H9 (cell line): ENCODE results near the gene CAMTA1. TPM values are rescaled to one million over a fixed set of nuclear protein-coding genes. Genes with fewer than 3 reads are reported as not detected.

Source experiments
- DNase-seq: peaks from one replicate; pipeline ENCODE4 v3.0.0-alpha.2; 2017
- H2AFZ ChIP-seq: one replicate; pipeline ENCODE4 v1.6.1; 2013; ENCODE audit warnings: mild to moderate bottlenecking, low read length, control low read depth, moderate library complexity
- H2AK5ac ChIP-seq: 2 replicates; pipeline ENCODE4 v1.6.1; 2013; ENCODE audit warnings: low read length, control low read depth, mixed read lengths; ENCODE audit not compliant: insufficient read length
- H2BK120ac ChIP-seq: one replicate; pipeline ENCODE4 v1.6.1; 2013; ENCODE audit warnings: low read depth, mild to moderate bottlenecking, low read length, control low read depth, inconsistent platforms; ENCODE audit not compliant: poor library complexity, severe bottlenecking
- H2BK12ac ChIP-seq: 2 replicates; pipeline ENCODE4 v1.6.1; 2013; ENCODE audit warnings: low read length, control low read depth, mixed read lengths, low read depth; ENCODE audit not compliant: insufficient read length
- H2BK15ac ChIP-seq: 2 replicates; pipeline ENCODE4 v1.6.1; 2013; ENCODE audit warnings: low read depth, low read length, control low read depth
- H2BK20ac ChIP-seq: one replicate; pipeline ENCODE4 v1.6.1; 2013; ENCODE audit warnings: low read depth, mild to moderate bottlenecking, low read length, control low read depth, inconsistent platforms; ENCODE audit not compliant: poor library complexity, severe bottlenecking
- H2BK5ac ChIP-seq: 2 replicates; pipeline ENCODE4 v1.6.1; 2013; ENCODE audit warnings: low read length, control low read depth, mixed read lengths; ENCODE audit not compliant: insufficient read length
- H3K14ac ChIP-seq: 2 replicates; pipeline ENCODE4 v1.6.1; 2013; ENCODE audit warnings: low read length, control low read depth; ENCODE audit not compliant: insufficient read depth
- H3K18ac ChIP-seq: 2 replicates; pipeline ENCODE4 v1.6.1; 2013; ENCODE audit warnings: low read depth, mild to moderate bottlenecking, mixed read lengths, low read length, control low read depth; ENCODE audit not compliant: insufficient read length
- H3K23ac ChIP-seq: 2 replicates; pipeline ENCODE4 v1.6.1; 2013; ENCODE audit warnings: low read length, control low read depth, mixed read lengths, low read depth; ENCODE audit not compliant: insufficient read length
- H3K23me2 ChIP-seq: 2 replicates; pipeline ENCODE4 v1.6.1; 2013; ENCODE audit warnings: low read depth, mild to moderate bottlenecking, mixed read lengths, low read length, control low read depth; ENCODE audit not compliant: insufficient read length, poor library complexity, severe bottlenecking
- H3K27ac ChIP-seq: 2 replicates; pipeline ENCODE4 v1.5.1; 2013; ENCODE audit warnings: low read length, control low read depth, mixed read lengths, low read depth; ENCODE audit not compliant: insufficient read length
- H3K27me3 ChIP-seq: 2 replicates; pipeline ENCODE4 v1.6.1; 2013; ENCODE audit warnings: low read length, control low read depth, inconsistent platforms; ENCODE audit not compliant: insufficient read depth
- H3K4ac ChIP-seq: 2 replicates; pipeline ENCODE4 v1.6.1; 2013; ENCODE audit warnings: low read depth, mild to moderate bottlenecking, control low read depth, inconsistent platforms, low read length, moderate library complexity
- H3K4me1 ChIP-seq: 2 replicates; pipeline ENCODE4 v1.6.1; 2013; ENCODE audit warnings: low read length, control low read depth, inconsistent platforms; ENCODE audit not compliant: insufficient read depth
- H3K4me2 ChIP-seq: 2 replicates; pipeline ENCODE4 v1.6.1; 2013; ENCODE audit warnings: low read length, control low read depth, mixed read lengths; ENCODE audit not compliant: insufficient read length, insufficient read depth
- H3K56ac ChIP-seq: 2 replicates; pipeline ENCODE4 v1.6.1; 2013; ENCODE audit warnings: low read depth, mild to moderate bottlenecking, mixed read lengths, low read length, control low read depth; ENCODE audit not compliant: insufficient read length
- H3K79me1 ChIP-seq: 2 replicates; pipeline ENCODE4 v1.6.1; 2013; ENCODE audit warnings: low read depth, mild to moderate bottlenecking, moderate library complexity, low read length, control low read depth, inconsistent platforms; ENCODE audit not compliant: insufficient read depth, poor library complexity, severe bottlenecking
- H3K79me2 ChIP-seq: 2 replicates; pipeline ENCODE4 v1.6.1; 2013; ENCODE audit warnings: low read length, control low read depth, inconsistent platforms; ENCODE audit not compliant: insufficient read depth
- H3K9ac ChIP-seq: 2 replicates; pipeline ENCODE4 v1.6.1; 2013; ENCODE audit warnings: low read length, control low read depth, mixed read lengths; ENCODE audit not compliant: insufficient read length; ENCODE audit errors: extremely low read depth
- H3K9me3 ChIP-seq: one replicate; pipeline ENCODE4 v1.6.1; 2013; ENCODE audit warnings: low read depth, low read length, inconsistent platforms; ENCODE audit not compliant: control insufficient read depth
- H3T11ph ChIP-seq: one replicate; pipeline ENCODE4 v1.6.1; 2013; ENCODE audit warnings: mild to moderate bottlenecking, low read length, control low read depth, inconsistent platforms
- H4K20me1 ChIP-seq: one replicate; pipeline ENCODE4 v1.6.1; 2013; ENCODE audit not compliant: control insufficient read depth, insufficient read length, insufficient read depth
- H4K5ac ChIP-seq: 2 replicates; pipeline ENCODE4 v1.6.1; 2013; ENCODE audit warnings: low read depth, mild to moderate bottlenecking, mixed read lengths, low read length, control low read depth; ENCODE audit not compliant: insufficient read length
- H4K8ac ChIP-seq: replicated peaks from 2 replicates; pipeline ENCODE4 v1.6.1; 2013; ENCODE audit warnings: low read length, control low read depth, mixed read lengths, low read depth; ENCODE audit not compliant: insufficient read length
- H4K91ac ChIP-seq: 2 replicates; pipeline ENCODE4 v1.6.1; 2013; ENCODE audit warnings: low read depth, mild to moderate bottlenecking, moderate library complexity, mixed read lengths, low read length, control low read depth; ENCODE audit not compliant: insufficient read length
- H3K27ac Mint-ChIP-seq, 3 experiments: 2 replicates in 2 of 3; 3 replicates in 1 of 3; pipeline ENCODE4 v1.8.0; 2020 to 2021; ENCODE audit warnings: mixed read lengths in 3 of 3, mild to moderate bottlenecking in 1 of 3, moderate library complexity in 1 of 3
- H3K27me3 Mint-ChIP-seq: 2 replicates; pipeline ENCODE4 v1.8.0; 2021; ENCODE audit warnings: low read depth, mild to moderate bottlenecking, moderate library complexity, mixed read lengths
- H3K36me3 Mint-ChIP-seq, 3 experiments: 2 replicates in 2 of 3; 3 replicates in 1 of 3; pipeline ENCODE4 v1.8.0; 2020 to 2021; ENCODE audit warnings: low read depth in 3 of 3, mixed read lengths in 3 of 3; ENCODE audit not compliant: insufficient read depth in 1 of 3
- H3K4me1 Mint-ChIP-seq, 2 experiments: 2 replicates each; pipeline ENCODE4 v1.8.0; 2020; ENCODE audit warnings: mixed read lengths in 2 of 2
- H3K4me3 Mint-ChIP-seq, 2 experiments: 2 replicates in 1 of 2; 3 replicates in 1 of 2; pipeline ENCODE4 v1.8.0; 2020 to 2021; ENCODE audit warnings: mild to moderate bottlenecking in 2 of 2, mixed read lengths in 2 of 2, moderate library complexity in 1 of 2
- H3K9me3 Mint-ChIP-seq, 2 experiments: 2 replicates in 1 of 2; 3 replicates in 1 of 2; pipeline ENCODE4 v1.8.0; 2020; ENCODE audit warnings: mild to moderate bottlenecking in 2 of 2, mixed read lengths in 2 of 2, moderate library complexity in 1 of 2
- CTCF ChIP-seq: fragments of 200-600 bp; sonication (generic); conservative IDR thresholded peaks from 3 replicates; pipeline ENCODE4 v1.8.0; 2021; ENCODE audit warnings: antibody characterized with exemption, mild to moderate bottlenecking
- WGBS: extraction: QIAGEN DNeasy Blood & Tissue Kit; methylation state at CpG from one replicate; pipeline ENCODE4 v1.1.7; 2013; ENCODE audit warnings: missing lambda C conversion rate, low lambda C conversion rate, mixed read lengths; ENCODE audit not compliant: insufficient read length; ENCODE audit errors: extremely low coverage; 5-methylcytosine and 5-hydroxymethylcytosine counted together
- total RNA-seq: library from RNA; stranded (reverse); gene quantifications from 2 replicates; pipeline ENCODE4 v1.2.1, GENCODE V29; 2021

The CAMTA1 gene
- total RNA-seq, 1 experiment from 2014 or later, result 115 TPM

GRCh38 chr1:7586031-7586941, 801.0 kb downstream of the CAMTA1 start:
- DNase-seq, result no peak
- no CpG with 5 or more reads among the region's 26 CpGs for WGBS
- Histone ChIP-seq H2BK12ac (no peak overlapping the region), H3K9me3 (no peaks in the 10 kb centered on the region), H3K56ac (no peak overlapping the region), H2BK20ac (no peak overlapping the region), H3K18ac (no peak overlapping the region), H4K5ac (no peak overlapping the region), H4K8ac (no peak overlapping the region), H3K79me1 (no peaks in the 10 kb centered on the region), H3K4ac (no peak overlapping the region), H3K4me2 (no peak overlapping the region), H3K14ac (no peak overlapping the region), H3T11ph (no peak overlapping the region), H2AFZ (no peak overlapping the region), H2BK120ac (no peak overlapping the region), H3K23ac (no peak overlapping the region), H2BK5ac (no peak overlapping the region), H3K27ac (no peak overlapping the region), H3K9ac (no peak overlapping the region), H3K23me2 (no peaks in the 10 kb centered on the region), H2AK5ac (no peak overlapping the region), H4K20me1 (no peaks in the 10 kb centered on the region), H3K27me3 (no peaks in the 10 kb centered on the region), H2BK15ac (no peak overlapping the region), H3K4me1 (no peaks in the 10 kb centered on the region), H4K91ac (no peak overlapping the region), H3K79me2 (no peaks in the 10 kb centered on the region)
- H3K4me3 Mint-ChIP-seq, result no peak overlapping the region
- no peaks in the 10 kb centered on the region for H3K36me3 Mint-ChIP-seq
- H3K27me3 Mint-ChIP-seq, result no peaks in the 10 kb centered on the region
- H3K27ac Mint-ChIP-seq, result peak overlapping the region in 1 of 3 experiments; percentile 67; a peak in 1 of 7 replicates
- peaks cover 0 to 8% of the 10 kb centered on the region in 2 experiments; a peak in 1 of 4 replicates for H3K4me1 Mint-ChIP-seq
- no peaks in the 10 kb centered on the region for H3K9me3 Mint-ChIP-seq
- TF ChIP-seq CTCF, result no peak
